SH-SY5Y (cell line): ENCODE measurements around the gene GID8.

Experiments used
- GATA2 ChIP-seq: IDR thresholded peaks from 2 replicates; pipeline ENCODE4 v1.6.1; 2011; ENCODE audit warnings: mild to moderate bottlenecking, low read depth, low read length
- GATA3 ChIP-seq: IDR thresholded peaks from 2 replicates; pipeline ENCODE4 v1.6.1; 2011; ENCODE audit warnings: low read depth, mild to moderate bottlenecking, low read length, moderate library complexity

The GID8 gene

GRCh38 chr20:62924442-62925075 lies 13.4 kb upstream of the GID8 start:
- TF ChIP-seq GATA2 (no peak), GATA3 (no peak)

- no peak for TF ChIP-seq GATA3
Measured at GRCh38 chr20:62925076-62925419, 12.9 kb upstream of the GID8 start.

GRCh38 chr20:62925420-62926228 lies 12.3 kb upstream of the GID8 start:
- no peak for TF ChIP-seq GATA2
- no peak for TF ChIP-seq GATA3

DNA sequence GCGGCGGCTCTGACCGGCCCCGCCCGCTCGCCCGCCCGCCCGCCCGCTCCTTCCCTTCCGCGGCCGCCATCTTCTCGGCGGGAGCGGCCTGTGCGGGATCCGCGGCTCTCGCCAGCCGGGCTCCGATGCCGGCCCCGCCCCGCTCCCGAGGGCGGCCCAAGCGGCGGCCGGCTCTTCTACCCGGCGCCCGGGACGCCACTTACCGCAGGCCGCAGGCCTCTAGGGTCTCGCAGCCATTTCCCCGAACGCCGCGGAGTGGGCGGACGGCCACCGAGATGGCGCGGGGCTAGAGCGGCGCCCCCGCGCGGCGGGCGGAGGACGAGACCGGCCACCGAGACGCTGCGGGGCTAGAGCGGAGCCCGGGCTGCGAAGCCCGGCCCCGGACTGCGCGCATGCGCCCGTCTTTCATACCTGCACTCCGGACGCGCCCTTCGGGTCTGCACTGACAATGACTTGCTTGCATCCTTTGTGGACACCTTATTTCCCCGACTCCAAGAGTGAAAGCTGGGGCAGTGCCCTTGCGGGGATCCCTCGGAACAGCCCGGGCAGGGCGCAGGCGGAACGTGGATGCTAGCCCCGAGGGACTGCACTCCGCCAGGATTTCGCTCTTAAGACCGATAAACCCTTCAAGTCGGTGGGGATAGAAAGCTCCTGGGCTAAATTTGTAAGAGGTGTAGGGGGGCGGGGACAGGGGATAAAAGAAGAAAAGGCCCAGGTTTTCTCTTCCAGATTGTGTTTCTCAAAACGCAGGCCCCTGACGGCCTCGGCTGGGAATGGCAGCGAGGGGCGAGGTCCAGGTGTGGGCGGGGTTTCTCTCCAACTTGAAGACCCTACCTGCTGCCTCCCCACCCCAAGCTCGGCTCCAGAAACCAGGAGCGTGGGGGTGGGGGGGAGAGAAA lies 11.5 kb upstream of the GID8 start, which contains the start of gene DIDO1:
Gene DIDO1 (minus strand): TSS at position 277 of the 899 bp plus-strand sequence.
- TF ChIP-seq GATA2 (no peak), GATA3 (no peak)

- TF ChIP-seq GATA2 (no peak), GATA3 (no peak)
Measured at GRCh38 chr20:62927128-62927705, 10.7 kb upstream of the GID8 start.

DNA sequence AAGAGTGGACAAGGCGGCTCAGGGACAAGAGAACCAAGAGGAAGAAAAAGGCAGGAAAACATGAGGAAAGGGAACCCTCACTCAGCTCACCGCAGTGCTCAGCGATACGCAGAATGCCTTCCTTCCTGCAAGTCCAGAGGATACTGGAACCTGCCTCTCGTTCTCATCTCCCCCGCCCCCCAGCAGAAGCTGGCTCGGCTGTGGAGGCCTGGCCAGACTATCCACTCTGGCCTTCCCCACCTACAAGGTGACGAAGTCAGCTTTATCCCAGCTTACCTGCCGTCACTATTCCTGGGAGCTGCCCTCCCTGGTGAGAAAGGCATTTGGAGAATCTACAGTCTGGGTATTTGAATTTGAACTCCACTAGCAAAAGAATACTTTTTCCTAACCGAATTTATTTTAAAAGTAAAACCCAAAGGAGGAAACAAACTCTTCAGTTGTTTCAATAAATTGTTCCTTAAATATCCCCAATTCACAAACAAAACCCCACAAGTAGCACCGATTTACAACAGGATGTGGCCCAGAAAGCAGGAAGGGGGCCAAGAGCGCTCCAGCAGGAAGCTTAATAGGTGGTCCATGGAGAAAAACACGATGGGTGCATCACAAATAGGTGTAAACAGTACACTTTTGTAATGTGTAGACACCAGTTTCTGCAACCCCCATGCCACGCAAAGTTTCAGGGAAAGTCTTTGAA lies 9.6 kb upstream of the GID8 start:
- no peak for TF ChIP-seq GATA2
- TF ChIP-seq GATA3: no peak

GRCh38 chr20:62929051-62929538 lies 8.9 kb upstream of the GID8 start:
- TF ChIP-seq GATA3 (no peak), GATA2 (no peak)

- no peak for TF ChIP-seq GATA3
- no peak for TF ChIP-seq GATA2
Measured at GRCh38 chr20:62931464-62931863, 6.5 kb upstream of the GID8 start.

- TF ChIP-seq GATA2 (no peak), GATA3 (no peak)
Measured at GRCh38 chr20:62933966-62934365, 4.0 kb upstream of the GID8 start.

DNA sequence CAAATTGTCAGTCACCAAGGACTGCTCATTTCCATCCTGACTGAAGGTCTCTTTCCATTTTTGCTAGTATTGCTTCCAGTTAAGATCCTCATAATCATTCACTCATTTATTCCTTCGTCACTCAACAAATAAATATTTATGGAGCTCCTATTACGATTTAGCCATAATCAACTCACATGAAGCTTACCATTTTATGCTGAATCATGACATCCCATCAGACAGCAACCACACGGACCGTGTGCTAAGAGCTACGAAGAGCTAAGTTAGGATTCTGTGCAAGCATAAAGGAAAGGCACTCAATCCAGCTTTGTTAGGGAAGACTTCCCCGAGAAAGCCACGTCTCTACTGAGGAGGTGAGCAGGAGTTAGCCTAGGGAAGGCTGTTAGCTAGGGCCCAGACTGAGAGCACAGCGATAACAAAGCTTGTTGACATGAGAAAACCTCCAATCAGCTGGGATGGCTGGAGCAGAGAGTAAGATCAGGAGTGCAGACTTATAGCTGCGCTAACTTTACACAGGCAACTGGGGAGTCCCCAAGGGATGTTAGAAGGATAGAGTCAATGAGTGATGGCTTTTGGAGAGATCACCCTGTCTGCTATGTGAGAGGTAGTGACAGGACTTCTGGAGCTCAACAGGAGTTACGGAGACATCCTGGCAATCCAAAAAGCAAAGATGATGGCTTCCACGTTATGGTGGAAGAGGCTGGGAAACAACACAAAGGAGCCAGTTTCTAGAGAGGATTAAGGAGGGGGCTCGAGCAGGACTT lies 2.6 kb upstream of the GID8 start:
- TF ChIP-seq GATA2 (no peak), GATA3 (no peak)

DNA sequence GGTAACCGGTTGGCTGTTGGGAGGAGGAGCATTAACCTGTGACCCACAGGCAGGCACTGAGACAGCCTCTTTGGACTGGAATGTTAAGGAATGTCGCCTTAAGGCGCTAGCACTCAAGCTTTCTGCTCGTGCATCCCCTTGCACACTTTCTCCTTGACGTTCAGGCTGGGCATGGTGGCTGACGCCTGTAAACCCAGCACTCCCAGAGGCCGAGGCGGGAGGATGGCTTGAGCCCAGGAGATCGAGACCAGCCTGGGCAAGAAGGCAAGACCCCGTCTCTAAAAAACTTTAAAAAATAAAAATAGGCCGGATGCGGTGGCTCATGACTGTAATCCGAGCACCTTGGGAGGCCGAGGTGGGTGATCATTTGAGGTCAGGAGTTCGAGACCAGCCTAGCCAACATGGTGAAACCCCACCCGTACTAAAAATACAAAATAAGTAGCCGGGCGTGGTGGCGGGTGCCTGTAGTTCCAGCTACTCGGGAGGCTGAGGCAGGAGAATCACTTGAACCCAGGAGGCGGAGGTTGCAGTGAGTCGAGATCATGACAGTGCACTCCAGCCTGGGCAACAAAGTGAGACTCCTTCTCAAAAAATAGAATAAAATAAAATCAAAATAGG lies 1.9 kb upstream of the GID8 start:
- TF ChIP-seq GATA3 (no peak), GATA2 (no peak)

DNA sequence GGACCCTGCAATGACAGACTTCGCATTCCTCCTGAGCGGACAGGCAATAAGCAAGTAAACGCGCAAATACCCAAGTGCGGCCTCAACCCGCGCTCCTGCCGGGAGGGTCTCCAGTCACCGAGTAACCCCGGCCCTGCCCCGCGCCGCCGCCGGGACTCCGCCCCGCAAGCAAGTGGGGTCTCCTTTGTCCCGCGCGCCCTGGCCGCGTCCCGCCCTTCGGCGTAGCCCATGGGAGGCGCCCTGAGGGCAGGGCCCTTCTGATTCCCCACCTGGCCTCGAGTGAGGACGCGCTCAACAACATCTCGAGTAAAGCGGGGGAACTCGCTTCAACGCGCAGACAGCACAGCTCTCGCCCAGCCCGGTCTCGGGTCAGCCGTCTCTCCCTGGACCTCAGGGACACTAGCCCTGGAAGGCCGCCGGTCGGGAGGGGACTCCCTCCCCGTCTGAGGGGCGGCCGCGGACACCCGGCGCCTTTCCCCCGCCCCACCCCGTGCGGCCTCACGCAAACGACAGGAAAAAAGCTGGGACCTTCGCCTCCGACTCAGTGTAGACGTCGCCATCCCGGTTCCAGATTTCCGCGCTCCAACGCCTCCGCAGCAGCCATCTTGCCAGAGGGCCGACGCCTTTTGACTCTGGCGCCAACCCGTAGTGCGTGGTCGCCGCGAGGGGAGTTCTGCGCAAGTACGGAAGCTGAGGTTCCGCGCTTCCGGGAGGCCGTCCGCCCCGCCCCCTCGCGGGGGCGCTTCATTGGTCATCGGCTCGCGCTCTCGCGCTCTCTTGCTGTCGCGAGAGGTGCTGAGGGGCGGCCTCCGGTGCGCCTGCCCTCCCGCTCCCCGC lies 461 bp upstream of the GID8 start:
- TF ChIP-seq GATA2: no peak
- TF ChIP-seq GATA3: no peak
